GM12872 (cell line): ENCODE measurements around the gene LEMD2.

Source experiments
- TF ChIP-seq, protein P1 (sequence below): IDR thresholded peaks from 3 replicates; pipeline ENCODE4 v1.5.1; 2011; ENCODE audit warnings: low read depth, mild to moderate bottlenecking, low read length, moderate library complexity; ENCODE audit not compliant: insufficient read depth

Gene LEMD2

DNA sequence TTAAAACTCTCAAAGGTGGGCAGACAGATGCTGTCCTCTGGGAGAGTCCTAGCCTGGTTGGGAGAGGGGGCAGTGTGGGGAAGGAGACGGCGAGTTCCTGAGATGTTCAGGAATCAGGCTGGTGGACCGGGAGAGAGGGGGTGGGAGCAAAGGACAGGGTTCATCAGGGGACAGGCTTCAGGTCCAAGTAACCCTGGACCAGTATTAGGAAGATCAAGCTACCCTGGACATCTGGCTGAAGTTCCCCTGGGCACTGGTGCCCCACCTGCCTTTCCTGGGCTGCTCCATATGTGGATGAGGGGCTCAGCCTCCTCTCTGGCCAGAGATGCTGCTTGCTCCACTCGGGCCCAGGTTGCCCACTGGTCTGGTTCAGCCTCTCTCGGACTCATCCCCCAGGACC is 41.1 kb downstream of the LEMD2 start:
- TF ChIP-seq, protein P1, sequence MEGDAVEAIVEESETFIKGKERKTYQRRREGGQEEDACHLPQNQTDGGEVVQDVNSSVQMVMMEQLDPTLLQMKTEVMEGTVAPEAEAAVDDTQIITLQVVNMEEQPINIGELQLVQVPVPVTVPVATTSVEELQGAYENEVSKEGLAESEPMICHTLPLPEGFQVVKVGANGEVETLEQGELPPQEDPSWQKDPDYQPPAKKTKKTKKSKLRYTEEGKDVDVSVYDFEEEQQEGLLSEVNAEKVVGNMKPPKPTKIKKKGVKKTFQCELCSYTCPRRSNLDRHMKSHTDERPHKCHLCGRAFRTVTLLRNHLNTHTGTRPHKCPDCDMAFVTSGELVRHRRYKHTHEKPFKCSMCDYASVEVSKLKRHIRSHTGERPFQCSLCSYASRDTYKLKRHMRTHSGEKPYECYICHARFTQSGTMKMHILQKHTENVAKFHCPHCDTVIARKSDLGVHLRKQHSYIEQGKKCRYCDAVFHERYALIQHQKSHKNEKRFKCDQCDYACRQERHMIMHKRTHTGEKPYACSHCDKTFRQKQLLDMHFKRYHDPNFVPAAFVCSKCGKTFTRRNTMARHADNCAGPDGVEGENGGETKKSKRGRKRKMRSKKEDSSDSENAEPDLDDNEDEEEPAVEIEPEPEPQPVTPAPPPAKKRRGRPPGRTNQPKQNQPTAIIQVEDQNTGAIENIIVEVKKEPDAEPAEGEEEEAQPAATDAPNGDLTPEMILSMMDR: no peak

DNA sequence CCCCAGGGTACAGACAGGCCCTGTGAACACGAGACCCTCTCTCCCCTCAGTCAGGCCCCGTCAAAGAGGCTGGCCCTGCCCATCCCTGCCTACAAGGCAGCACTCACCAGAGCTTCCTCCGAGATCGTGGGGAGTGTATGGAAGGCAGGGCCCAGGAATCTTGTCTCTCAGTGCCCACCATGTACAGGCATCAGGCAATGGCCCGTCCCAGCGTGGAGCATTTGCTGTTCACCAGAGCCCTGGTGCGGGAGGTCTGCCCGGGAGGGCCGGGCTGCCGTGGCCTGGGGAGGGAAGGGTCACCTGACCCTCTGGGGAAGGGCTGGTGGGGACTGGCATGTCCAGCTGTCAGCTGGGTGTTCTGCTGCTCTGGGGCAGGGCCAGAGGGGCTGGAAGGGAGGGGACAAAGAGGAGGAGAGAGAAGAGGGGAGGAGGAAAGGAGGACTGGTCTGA is 42.3 kb downstream of the LEMD2 start, which contains the start of gene IP6K3:
IP6K3 (minus strand) TSS at position 255 of the 450 bp plus-strand sequence. CDS start 11,429 bp downstream, outside the sequence.
- TF ChIP-seq, protein P1: no peak

DNA sequence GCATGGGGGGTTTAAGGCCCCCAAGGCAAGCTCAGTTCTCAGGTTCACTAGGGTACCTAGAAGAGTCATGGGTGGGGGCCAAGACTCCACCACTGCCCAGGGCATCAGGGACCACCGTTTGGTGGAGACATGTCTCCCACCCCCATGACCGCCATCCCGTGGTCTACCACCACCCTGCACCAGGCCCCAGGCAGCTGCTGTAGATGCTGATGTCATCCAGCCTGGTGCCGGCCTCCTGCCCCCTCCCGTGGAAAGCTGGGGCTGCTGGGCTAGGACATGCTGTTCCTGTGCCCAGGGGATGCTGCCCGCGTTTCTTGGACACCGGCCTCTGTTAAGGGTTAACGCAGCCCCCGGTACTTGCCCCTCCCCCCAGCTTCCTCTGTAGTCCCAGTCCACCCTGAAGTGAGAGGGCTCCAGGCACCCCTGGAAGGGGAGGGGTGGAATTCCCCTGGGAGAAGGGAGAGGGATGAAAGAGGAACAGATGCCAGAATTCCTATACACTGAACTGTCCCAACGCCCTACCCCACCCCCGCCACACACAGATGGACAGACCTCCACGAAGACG is 42.8 kb downstream of the LEMD2 start:
- TF ChIP-seq, protein P1: no peak

DNA sequence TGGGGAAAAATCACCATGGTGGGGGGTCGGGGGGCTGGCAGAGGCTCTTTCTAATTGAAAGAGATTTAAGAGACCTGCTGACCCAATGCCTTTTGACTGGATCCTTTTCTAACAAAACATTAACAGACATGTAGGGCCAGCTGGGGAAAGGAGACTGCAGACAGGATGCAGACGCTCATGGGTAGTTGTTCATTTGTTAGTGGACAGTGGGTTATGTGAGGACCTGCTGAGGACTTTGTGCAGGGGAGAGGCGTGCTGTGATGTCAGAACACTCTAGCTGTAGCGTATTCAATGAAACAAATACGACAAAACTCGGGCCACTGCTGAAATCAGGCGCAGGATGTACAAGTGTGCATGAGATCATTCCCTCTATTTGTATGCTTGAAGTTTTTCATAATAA is 43.4 kb downstream of the LEMD2 start:
- TF ChIP-seq, protein P1: no peak

DNA sequence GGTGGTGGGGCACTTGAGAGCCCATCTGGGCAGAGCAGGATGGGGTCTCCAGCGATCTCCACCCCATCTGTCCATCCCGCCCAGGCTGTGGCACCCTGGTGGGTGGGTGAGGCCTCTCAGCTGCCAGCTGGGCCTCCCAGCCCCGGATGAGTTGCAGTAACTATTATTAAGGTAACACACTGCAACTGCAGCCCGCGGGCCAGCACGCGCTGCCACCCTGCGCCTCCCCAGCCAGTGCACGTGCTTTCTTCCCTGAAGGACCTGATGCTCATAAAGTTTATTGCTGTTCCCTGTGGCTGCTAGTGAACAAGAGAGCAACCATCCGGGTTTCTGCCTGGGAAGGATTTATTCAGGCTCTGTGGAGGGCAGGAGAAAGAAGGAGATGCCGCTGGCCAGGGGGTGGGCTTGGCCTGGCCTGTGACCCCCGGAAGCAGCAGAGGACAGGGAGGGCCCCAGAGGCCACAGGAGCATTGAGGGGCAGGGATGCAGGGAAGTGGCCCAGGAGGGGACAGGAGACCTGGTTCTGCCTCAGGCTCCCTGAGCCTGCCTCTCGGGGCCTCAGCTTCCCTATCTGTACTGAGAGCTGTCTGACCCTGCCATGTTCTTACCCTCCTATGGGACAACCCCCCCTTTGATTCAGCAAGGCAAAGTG is 43.9 kb downstream of the LEMD2 start:
- TF ChIP-seq, protein P1: no peak

DNA sequence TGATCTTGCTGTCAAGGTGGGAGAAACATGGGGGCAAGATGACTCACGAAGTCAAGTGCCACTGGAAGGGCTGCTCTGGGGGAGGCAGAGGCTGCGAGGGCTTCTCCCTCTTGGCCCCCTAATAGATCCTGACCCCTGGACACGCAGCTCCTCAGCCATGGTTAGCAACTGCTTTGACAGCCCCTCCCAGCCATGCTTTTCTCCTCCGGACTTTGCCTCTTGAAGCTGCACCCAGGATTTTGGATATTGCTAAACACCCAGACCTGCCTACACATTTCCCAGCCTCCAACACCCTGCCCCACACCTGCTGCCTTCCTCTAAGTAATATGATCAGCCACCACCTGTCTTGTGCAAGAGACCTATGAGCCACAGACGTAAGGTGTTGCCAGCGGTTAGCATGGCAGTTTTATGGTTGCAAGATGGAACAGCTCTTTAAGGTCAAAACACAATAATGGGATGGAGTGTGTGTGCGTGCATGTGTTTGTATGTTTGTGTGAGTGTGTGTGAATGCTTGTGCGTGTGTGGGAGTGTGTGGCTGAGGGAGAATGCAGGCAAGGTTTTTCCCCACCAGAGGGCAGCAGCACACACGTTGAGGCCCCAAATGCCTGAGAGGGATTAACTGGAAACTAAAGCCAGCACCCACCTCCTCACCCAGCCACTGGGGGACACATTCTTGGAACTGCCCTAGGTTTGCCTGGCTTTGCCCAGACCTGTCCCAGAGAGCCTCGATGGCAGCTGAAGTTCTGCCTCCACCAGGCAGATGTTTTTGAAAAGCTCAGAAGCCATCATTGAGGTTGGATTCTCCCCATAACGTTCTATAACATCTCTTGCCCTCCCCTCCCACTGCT is 44.7 kb downstream of the LEMD2 start:
- TF ChIP-seq, protein P1: peak; percentile 99

DNA sequence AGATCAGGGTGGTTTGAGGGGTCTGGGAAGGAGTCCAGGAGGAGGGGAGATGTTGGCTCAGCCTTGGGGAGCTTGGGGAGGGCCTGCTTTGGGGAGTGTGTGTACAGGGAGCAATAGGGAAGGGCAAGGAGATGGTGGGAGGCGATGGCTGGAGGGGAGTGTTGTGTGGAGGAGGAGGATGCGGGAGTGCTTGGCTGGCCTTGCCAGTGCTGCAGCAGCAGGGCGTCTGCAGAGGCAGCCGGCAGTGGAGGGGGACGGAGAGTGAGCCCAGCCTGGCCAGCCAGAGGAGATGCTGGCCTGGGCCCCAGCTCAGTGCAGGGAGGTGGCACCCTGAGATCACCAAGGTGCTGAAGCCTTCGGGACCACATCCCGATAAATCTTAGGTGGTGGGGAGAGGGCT is 46.1 kb downstream of the LEMD2 start:
- TF ChIP-seq, protein P1: no peak
